Effector memory CD4-positive, alpha-beta T cell (primary cell): Measurements from ENCODE around the gene SUSD2.
A peak's percentile ranks its signal among the peaks of the same experiment; 100 is the strongest.

Source experiments
- DNase-seq, 3 donors: peaks; one replicate each; pipeline ENCODE4 v3.0.0-alpha.2; 2020
- H3K27ac ChIP-seq: 2 replicates; pipeline ENCODE4 v1.7.0; 2013; ENCODE audit warnings: mild to moderate bottlenecking, low read length, moderate library complexity; ENCODE audit not compliant: insufficient read depth, poor library complexity, severe bottlenecking
- H3K27me3 ChIP-seq: replicated peaks from 2 replicates; pipeline ENCODE4 v1.7.0; 2013; ENCODE audit warnings: mild to moderate bottlenecking, low read length; ENCODE audit not compliant: insufficient read depth, control insufficient read depth, poor library complexity, severe bottlenecking
- H3K36me3 ChIP-seq: 2 replicates; pipeline ENCODE4 v1.7.0; 2013; ENCODE audit warnings: mild to moderate bottlenecking, low read length, moderate library complexity; ENCODE audit not compliant: control insufficient read depth, insufficient read depth
- H3K4me1 ChIP-seq: 2 replicates; pipeline ENCODE4 v1.7.0; 2013; ENCODE audit warnings: low read length, mild to moderate bottlenecking; ENCODE audit not compliant: control insufficient read depth, insufficient read depth, poor library complexity, severe bottlenecking
- H3K4me3 ChIP-seq: 2 replicates; pipeline ENCODE4 v1.7.0; 2013; ENCODE audit warnings: low read length, low read depth, mild to moderate bottlenecking; ENCODE audit not compliant: insufficient read depth, poor library complexity, severe bottlenecking
- H3K9me3 ChIP-seq: 2 replicates; pipeline ENCODE4 v1.7.0; 2013; ENCODE audit warnings: mild to moderate bottlenecking, low read length, moderate library complexity; ENCODE audit not compliant: control insufficient read depth

Gene SUSD2

DNA sequence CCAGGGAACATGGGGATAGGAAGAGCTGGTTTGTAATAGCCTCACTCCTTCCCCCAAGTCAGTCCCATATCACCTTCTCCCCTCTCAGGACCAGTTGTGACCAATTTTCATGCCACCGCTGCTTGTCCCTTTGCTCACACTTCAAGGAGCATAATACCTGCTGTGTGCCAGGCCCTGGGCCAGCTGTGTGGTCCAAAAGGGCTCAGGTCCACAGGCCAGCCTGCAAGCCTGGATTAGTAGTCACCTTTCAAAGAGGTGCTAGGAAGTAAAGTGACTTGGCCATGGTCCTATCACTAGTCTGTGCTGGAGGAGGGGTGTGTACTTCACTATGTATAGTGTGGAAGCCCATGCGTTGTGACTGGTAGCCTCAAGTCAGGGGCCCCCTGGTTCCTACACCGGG is 38.5 kb upstream of the SUSD2 start:
- Histone ChIP-seq H3K27me3 (no peaks in the 10 kb centered on the region), H3K4me1 (peaks cover 68% of the 10 kb centered on the region), H3K4me3 (no peak overlapping the region), H3K27ac (no peak overlapping the region), H3K36me3 (peaks cover 5% of the 10 kb centered on the region), H3K9me3 (no peaks in the 10 kb centered on the region)
- no peak for DNase-seq

DNA sequence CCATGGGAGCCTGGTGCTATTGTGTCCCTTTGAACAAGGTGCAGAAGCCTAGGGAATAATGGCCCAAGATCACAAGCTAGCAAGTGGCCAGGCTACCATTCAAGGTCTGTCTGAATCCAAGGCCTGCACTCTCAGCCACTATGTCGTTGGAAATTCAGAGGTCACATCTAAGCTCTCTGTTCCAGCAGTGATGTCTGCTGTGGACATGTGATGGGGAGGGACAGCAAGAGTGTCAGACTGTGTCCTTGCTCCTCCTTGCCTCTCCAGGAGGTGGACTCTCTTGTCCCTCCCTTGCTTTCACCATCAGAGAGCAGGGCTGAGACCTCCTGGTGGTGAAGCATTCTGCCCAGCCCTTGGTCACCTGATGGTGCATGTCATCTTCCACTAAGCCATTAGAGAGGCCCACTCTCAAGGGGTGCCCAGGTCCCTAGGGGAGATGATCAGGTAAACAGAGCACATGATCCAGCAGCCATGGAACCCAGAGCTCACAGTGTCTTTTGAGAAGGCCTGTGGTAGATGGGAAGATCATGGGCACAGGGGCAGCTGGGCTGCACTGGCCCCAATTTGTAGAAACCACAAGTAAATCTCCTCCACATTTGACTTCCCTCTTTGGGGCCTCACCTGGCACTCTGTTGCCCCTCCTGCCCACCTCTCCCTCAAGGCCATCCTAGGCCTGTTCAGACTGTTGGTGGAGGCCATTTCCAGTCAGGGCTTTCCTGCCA is 37.1 kb upstream of the SUSD2 start:
- Histone ChIP-seq H3K27me3 (no peaks in the 10 kb centered on the region), H3K4me3 (no peak overlapping the region), H3K4me1 (peaks cover 71% of the 10 kb centered on the region), H3K36me3 (no peaks in the 10 kb centered on the region), H3K27ac (no peak overlapping the region), H3K9me3 (no peaks in the 10 kb centered on the region)
- DNase-seq, result no peak

- Histone ChIP-seq H3K4me1 (peaks cover 69% of the 10 kb centered on the region), H3K4me3 (no peak overlapping the region), H3K27ac (no peak overlapping the region), H3K9me3 (no peaks in the 10 kb centered on the region), H3K36me3 (no peaks in the 10 kb centered on the region), H3K27me3 (no peaks in the 10 kb centered on the region)
- DNase-seq, result no peak
These were observed 36.6 kb upstream of the SUSD2 start for GRCh38 chr22:24144778-24145085.

DNA sequence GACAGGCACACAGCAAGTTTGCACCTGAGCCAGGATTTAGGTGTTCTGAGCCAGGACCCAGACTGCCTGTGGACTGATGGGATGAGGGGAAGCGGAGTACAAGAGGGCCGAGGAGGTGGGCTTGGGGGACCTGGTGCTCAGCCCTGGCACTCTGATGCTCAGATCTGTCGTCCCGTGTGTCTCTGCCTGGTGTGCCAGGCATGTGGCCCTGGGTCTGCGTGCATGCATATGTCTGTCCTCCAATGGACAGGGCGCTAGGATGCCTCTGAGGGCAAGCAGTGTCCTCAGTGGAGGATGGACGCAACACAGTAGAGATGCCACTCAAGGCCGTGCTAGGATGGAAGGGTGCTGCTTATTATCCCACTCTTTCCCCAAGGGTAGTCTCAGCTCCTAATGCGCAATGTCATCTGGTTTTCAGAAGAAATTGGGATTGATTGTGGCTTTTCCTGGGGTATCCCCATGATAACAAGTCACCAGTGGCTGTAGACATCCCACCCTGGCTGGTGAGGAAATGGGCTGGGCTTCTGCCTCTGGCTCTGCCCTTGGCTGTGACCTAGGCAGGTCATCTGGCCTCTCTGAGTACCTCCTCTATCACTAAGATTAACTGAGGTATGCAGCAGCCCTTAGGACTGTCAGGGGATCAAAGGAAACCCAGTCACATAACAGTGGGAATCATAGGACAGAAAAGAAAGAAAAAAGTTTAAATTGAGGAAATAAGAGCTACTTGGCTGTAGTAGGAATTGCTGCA is 35.7 kb upstream of the SUSD2 start:
- no peak for DNase-seq
- no peaks in the 10 kb centered on the region for H3K36me3 ChIP-seq
- H3K9me3 ChIP-seq, result no peaks in the 10 kb centered on the region
- no peak overlapping the region for H3K4me3 ChIP-seq
- peak overlapping the region; percentile 51 for H3K27ac ChIP-seq
- peaks cover 62% of the 10 kb centered on the region for H3K4me1 ChIP-seq
- H3K27me3 ChIP-seq, result no peaks in the 10 kb centered on the region

DNA sequence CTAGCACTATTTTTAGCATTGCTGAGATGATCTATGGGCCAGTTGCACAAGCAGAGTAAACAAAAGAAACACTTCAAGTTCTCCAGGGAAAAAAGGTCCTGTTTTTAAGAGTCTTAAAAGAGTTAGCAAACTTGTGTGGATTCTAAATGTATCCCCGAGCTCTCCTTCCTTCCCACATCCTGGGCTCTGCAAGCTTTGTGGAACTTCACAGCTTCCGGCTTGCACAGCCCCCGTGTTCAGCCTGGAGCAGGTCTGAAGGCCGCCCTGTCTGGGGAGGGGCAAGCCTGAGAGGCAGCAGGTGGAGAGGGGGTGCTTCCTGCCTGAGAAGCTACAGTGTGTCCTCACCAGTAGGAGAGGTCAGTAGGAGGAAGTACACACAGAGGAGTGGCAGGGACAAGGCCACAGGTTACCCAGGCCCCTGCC is 35.1 kb upstream of the SUSD2 start:
- no peak for DNase-seq
- Histone ChIP-seq H3K36me3 (no peaks in the 10 kb centered on the region), H3K9me3 (no peaks in the 10 kb centered on the region), H3K4me1 (peaks cover 57% of the 10 kb centered on the region), H3K27me3 (no peaks in the 10 kb centered on the region), H3K4me3 (no peak overlapping the region), H3K27ac (peak overlapping the region; percentile 51)

DNA sequence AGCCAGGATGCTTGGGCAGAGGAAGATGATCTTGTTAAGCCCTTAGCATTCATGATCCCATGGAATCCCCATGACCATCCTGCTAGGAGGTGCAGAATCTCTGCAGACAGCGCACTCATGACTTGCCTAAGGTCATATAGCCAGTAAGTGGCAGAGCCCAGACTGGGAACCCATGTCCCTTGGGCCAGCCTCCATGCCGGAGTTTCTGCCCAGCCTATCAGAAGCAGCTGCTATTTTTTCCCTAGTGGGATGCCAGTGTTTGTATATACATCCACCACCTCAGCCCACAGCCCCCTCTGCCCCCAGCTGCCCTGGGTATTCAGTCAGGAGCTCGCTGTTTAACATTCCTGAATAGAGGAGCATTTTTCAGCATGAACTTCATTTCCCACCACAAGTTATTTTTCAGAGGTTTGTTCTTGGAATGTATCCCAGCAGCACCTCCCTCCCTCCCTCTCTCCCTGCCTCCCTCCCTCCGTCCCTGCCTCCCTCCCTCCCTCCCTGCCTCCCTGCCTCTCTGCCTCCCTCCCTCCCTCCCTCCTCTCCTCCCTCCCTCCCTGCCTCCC is 34.4 kb upstream of the SUSD2 start:
- no peak overlapping the region for H3K27ac ChIP-seq
- DNase-seq, result no peak
- H3K4me3 ChIP-seq, result no peak overlapping the region
- H3K9me3 ChIP-seq, result no peaks in the 10 kb centered on the region
- no peaks in the 10 kb centered on the region for H3K36me3 ChIP-seq
- H3K27me3 ChIP-seq, result no peaks in the 10 kb centered on the region
- H3K4me1 ChIP-seq, result peaks cover 50% of the 10 kb centered on the region

- H3K27me3 ChIP-seq, result no peaks in the 10 kb centered on the region
- H3K9me3 ChIP-seq, result no peaks in the 10 kb centered on the region
- no peak overlapping the region for H3K4me3 ChIP-seq
- H3K4me1 ChIP-seq, result peaks cover 48% of the 10 kb centered on the region
- no peaks in the 10 kb centered on the region for H3K36me3 ChIP-seq
- H3K27ac ChIP-seq, result no peak overlapping the region
- no peak for DNase-seq
These were observed 33.6 kb upstream of the SUSD2 start for GRCh38 chr22:24147666-24148065.

- H3K4me1 ChIP-seq, result peaks cover 56% of the 10 kb centered on the region
- DNase-seq, result no peak
These were observed 32.8 kb upstream of the SUSD2 start for GRCh38 chr22:24148266-24149197.

DNA sequence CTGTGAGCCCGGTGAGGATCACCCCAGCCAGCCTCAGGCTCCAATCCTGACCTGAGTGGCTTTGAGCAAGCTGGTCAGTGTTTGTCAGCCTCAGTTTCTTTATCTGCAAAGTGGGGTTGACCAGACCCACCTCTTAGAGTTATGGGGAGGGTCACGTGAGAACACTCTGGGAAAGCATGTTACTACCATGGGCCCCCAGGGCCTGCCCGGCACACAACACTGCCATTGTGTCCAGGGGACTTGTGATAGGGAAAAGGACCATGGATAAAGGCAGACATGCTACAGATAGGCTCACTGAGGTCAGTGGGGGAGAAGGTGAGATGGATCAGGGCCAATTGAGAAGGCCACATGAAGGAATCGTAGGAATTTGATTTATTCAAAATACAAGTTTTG is 32.1 kb upstream of the SUSD2 start:
- Histone ChIP-seq H3K27me3 (no peaks in the 10 kb centered on the region), H3K4me3 (no peak overlapping the region), H3K36me3 (no peaks in the 10 kb centered on the region), H3K27ac (no peak overlapping the region), H3K9me3 (no peaks in the 10 kb centered on the region), H3K4me1 (peaks cover 56% of the 10 kb centered on the region)
- DNase-seq, result no peak

More at GRCh38 chr22:24148266-24149197, 32.8 kb upstream of the SUSD2 start:
- H3K36me3 ChIP-seq, result no peaks in the 10 kb centered on the region
- H3K4me3 ChIP-seq, result no peak overlapping the region
- no peak overlapping the region for H3K27ac ChIP-seq
- no peaks in the 10 kb centered on the region for H3K27me3 ChIP-seq
- H3K9me3 ChIP-seq, result no peaks in the 10 kb centered on the region
